ENCODE data around the gene MGLL.

MGLL gene

DNA sequence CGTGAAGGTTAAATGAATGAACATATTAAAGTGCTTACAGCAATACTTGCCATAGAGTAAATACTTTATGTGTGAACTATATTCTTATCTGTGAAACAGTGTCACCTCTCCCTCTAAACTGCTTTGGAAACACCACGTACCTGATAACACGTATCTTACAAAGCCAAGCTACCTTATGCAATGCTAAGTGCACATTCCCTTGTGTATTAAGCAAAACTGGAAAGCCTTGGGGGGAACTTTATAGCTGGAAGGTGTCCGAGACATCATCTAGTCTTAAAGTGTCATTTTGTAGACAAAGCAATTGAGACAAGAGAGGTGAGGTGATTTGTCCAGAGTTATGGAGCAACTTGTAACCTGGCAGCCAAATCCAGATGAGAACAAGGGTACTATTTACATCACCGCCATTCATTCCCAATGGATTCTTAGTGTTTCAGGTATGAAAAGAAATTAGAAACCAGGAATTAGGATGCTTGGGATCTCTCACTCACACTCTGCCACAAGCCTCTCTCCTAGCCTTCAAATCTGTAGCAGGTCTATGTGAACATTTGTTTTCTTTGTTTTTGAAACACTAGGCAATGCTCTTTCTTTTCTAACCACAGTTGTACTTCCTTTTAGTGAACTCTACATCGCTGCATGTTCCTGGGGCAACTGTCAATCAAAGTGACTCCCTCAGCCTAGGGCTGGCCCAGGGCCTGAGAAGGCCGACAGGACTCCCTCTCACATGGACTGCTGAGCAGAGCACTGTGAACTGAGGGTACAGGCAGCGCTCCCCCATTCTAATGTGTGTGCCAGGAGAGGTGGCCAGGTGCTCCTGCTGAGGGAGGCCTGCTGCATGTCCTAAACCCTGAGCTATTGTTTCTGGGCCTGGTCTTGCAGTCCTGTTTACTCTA is 13.9 kb upstream of the MGLL start:
- no peaks in the 10 kb centered on the region for H3K79me2 ChIP-seq (ENCODE audit: control insufficient read depth, insufficient read depth, low read length, unreplicated experiment)
- H3K27me3 ChIP-seq (ENCODE audit: insufficient read depth, low read length): peaks cover 10% of the 10 kb centered on the region; the same call in 1 of the 2 replicates
- no peak overlapping the region for H3K4me3 ChIP-seq (ENCODE audit: low read depth, low read length)
- H3K27ac ChIP-seq (ENCODE audit: low read depth, low read length): no peak overlapping the region
- H2AFZ ChIP-seq (ENCODE audit: low read length, unreplicated experiment): no peak overlapping the region
- H3K36me3 ChIP-seq (ENCODE audit: insufficient read depth, low read length): no peaks in the 10 kb centered on the region
- H3K4me1 ChIP-seq (ENCODE audit: control insufficient read depth, insufficient read depth, low read length, unreplicated experiment): no peaks in the 10 kb centered on the region

DNA sequence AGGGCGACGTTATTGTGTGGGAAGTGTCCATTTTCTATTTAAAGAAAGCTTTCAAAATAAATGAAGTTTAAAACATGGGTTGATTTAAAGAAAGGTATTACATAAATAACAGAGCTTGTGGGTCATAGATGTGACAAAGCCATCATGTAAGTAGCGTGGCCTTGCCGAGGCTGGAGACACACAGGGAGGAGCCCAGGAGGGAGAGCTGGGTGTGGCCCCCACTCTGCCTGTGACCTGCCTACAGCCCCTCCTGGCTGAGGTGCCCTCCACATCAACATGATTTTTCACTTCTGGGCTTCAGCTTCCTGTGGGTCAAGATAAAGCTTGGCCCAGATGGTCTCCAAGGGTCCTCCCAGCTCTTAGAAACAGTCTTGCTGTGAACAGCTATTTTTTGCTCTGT is 12.5 kb upstream of the MGLL start:
- no peak overlapping the region for H2AFZ ChIP-seq (ENCODE audit: low read length, unreplicated experiment)
- H3K27me3 ChIP-seq (ENCODE audit: insufficient read depth, low read length): peaks cover 10% of the 10 kb centered on the region; the same call in 1 of the 2 replicates
- no peaks in the 10 kb centered on the region for H3K79me2 ChIP-seq (ENCODE audit: control insufficient read depth, insufficient read depth, low read length, unreplicated experiment)
- no peaks in the 10 kb centered on the region for H3K36me3 ChIP-seq (ENCODE audit: insufficient read depth, low read length)
- H3K27ac ChIP-seq (ENCODE audit: low read depth, low read length): no peak overlapping the region
- H3K4me3 ChIP-seq (ENCODE audit: low read depth, low read length): no peak overlapping the region
- no peaks in the 10 kb centered on the region for H3K4me1 ChIP-seq (ENCODE audit: control insufficient read depth, insufficient read depth, low read length, unreplicated experiment)

DNA sequence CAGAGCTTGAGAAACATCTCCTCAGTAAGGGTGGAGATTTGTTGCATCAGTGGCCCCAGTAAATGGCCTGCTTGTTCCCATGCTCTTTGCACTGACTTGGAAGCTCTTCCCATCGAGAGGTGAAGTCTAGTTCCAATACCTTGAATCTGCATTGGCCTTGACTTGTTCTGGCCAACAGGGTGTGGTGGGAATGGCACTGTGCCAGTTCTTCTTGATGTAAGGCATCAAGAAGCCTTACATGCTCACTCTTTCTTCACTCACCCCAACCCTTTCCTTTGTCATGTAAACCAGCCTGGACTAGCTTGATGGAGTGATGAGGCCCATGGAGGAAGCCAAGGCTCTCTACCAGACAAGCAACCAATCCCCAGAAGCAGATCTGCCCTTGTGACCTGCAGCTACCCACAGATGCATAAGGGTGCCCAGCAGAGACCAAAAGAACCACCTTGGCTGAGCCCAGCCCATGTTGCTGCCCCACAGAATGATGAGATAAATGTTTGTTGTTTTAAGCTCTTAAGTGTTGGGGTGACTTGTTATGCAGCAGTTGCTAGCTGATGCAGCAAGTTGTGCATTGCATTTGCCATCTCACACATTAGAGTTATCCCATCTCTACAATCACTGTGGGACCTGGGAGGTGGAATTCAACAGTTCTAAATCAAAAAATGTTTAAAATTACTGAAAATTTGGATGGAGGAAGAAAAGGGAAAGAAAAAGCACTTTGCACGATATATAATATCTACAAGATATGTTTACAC is 11.1 kb upstream of the MGLL start:
- H3K27me3 ChIP-seq (ENCODE audit: insufficient read depth, low read length): peaks cover under 1% of the 10 kb centered on the region; the same call in 1 of the 2 replicates
- no peak overlapping the region for H2AFZ ChIP-seq (ENCODE audit: low read length, unreplicated experiment)
- H3K79me2 ChIP-seq (ENCODE audit: control insufficient read depth, insufficient read depth, low read length, unreplicated experiment): no peaks in the 10 kb centered on the region
- no peaks in the 10 kb centered on the region for H3K36me3 ChIP-seq (ENCODE audit: insufficient read depth, low read length)
- H3K4me3 ChIP-seq (ENCODE audit: low read depth, low read length): no peak overlapping the region
- H3K4me1 ChIP-seq (ENCODE audit: control insufficient read depth, insufficient read depth, low read length, unreplicated experiment): no peaks in the 10 kb centered on the region
- no peak overlapping the region for H3K27ac ChIP-seq (ENCODE audit: low read depth, low read length)

DNA sequence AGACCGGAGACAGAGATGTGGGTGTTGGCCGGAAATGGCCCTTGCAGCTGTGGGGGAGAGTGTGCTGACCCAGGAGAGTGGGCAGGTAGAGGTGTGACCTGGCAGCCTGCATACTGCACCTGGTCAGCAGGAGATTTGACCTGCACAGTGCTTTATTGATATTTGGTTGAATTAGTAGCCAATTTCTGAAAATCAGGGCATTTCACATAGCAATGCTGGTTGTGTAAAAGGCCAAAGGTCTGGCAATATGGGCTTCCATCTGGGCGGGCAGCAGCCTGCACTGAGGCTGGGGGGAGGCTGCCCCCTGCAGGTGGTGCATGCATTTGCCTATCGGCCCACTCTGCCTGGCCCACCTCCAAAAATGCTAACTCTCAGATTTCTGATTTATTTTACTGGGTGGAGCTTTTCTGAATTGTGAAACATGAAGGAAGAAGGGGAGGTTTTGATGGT is 9.4 kb upstream of the MGLL start:
- H3K36me3 ChIP-seq (ENCODE audit: insufficient read depth, low read length): no peaks in the 10 kb centered on the region
- no peak overlapping the region for H3K27ac ChIP-seq (ENCODE audit: low read depth, low read length)
- H2AFZ ChIP-seq (ENCODE audit: low read length, unreplicated experiment): no peak overlapping the region
- H3K4me1 ChIP-seq (ENCODE audit: control insufficient read depth, insufficient read depth, low read length, unreplicated experiment): no peaks in the 10 kb centered on the region
- no peaks in the 10 kb centered on the region for H3K79me2 ChIP-seq (ENCODE audit: control insufficient read depth, insufficient read depth, low read length, unreplicated experiment)
- H3K27me3 ChIP-seq (ENCODE audit: insufficient read depth, low read length): no peaks in the 10 kb centered on the region
- no peak overlapping the region for H3K4me3 ChIP-seq (ENCODE audit: low read depth, low read length)

DNA sequence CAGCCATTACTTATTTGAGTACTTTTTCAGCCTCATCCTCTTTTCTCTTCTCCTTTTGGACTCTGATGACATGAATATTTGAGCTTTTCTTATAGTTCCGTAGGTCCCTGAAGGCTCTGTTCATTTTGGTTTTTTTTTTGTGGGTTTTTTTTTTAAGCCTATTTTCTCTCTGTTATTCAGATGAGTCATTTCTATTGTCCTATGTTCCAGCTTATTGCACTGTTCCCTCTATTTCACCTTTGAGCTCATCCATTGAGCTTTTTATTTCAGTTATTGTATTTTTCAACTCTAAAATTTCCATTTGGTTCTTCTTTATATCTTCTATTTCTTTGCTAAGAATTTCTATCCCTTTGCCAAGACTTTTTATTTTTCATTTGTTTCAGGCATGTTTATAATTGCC is 7.2 kb upstream of the MGLL start:
- no peaks in the 10 kb centered on the region for H3K36me3 ChIP-seq (ENCODE audit: insufficient read depth, low read length)
- no peaks in the 10 kb centered on the region for H3K4me1 ChIP-seq (ENCODE audit: control insufficient read depth, insufficient read depth, low read length, unreplicated experiment)
- no peak overlapping the region for H3K4me3 ChIP-seq (ENCODE audit: low read depth, low read length)
- no peaks in the 10 kb centered on the region for H3K79me2 ChIP-seq (ENCODE audit: control insufficient read depth, insufficient read depth, low read length, unreplicated experiment)
- no peaks in the 10 kb centered on the region for H3K27me3 ChIP-seq (ENCODE audit: insufficient read depth, low read length)
- H3K27ac ChIP-seq (ENCODE audit: low read depth, low read length): no peak overlapping the region
- H2AFZ ChIP-seq (ENCODE audit: low read length, unreplicated experiment): no peak overlapping the region

DNA sequence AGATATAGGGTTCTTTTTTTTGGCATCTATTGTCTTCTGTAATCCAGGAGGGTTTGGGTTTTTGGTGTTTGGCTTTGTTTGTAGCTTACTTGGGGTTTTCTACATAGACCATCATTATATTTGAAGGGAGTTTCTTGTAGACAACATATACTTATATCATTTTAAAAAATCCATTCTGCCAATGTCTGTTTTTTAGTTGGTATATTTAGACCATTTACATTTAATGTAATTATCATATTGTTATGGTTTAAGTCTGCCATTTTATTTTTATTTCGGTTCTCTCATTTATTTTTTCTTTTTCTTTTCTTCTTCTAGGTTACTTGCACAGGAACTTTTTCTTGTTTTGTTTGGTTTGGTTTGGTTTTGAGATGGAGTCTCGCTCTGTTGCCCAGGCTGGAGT is 5.5 kb upstream of the MGLL start:
- Histone ChIP-seq H3K4me1 (ENCODE audit: control insufficient read depth, insufficient read depth, low read length, unreplicated experiment) (no peaks in the 10 kb centered on the region), H3K79me2 (ENCODE audit: control insufficient read depth, insufficient read depth, low read length, unreplicated experiment) (no peaks in the 10 kb centered on the region), H3K4me3 (ENCODE audit: low read depth, low read length) (no peak overlapping the region), H3K27ac (ENCODE audit: low read depth, low read length) (no peak overlapping the region), H3K27me3 (ENCODE audit: insufficient read depth, low read length) (no peaks in the 10 kb centered on the region), H3K36me3 (ENCODE audit: insufficient read depth, low read length) (no peaks in the 10 kb centered on the region), H2AFZ (ENCODE audit: low read length, unreplicated experiment) (no peak overlapping the region)

DNA sequence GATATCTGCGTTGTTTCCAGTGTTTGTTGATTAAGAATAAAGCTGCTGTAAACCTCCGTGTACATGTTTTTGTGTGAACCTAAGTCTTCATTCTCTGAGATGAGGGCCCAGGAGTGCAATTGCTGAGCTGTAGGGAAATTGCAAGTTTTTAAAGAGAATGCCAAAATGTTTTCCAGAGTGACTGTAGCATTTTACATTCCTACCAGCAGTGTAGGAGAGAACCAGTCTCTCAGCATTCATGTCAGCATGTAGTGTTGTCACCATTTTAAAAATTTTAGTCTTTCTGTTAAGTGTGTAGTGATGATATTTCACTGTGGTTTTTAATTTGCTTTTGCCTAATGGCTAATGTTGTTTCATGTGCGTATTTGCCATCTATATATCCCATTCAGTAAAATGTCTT is 3.4 kb upstream of the MGLL start:
- H3K36me3 ChIP-seq (ENCODE audit: insufficient read depth, low read length): no peaks in the 10 kb centered on the region
- no peak overlapping the region for H3K4me3 ChIP-seq (ENCODE audit: low read depth, low read length)

DNA sequence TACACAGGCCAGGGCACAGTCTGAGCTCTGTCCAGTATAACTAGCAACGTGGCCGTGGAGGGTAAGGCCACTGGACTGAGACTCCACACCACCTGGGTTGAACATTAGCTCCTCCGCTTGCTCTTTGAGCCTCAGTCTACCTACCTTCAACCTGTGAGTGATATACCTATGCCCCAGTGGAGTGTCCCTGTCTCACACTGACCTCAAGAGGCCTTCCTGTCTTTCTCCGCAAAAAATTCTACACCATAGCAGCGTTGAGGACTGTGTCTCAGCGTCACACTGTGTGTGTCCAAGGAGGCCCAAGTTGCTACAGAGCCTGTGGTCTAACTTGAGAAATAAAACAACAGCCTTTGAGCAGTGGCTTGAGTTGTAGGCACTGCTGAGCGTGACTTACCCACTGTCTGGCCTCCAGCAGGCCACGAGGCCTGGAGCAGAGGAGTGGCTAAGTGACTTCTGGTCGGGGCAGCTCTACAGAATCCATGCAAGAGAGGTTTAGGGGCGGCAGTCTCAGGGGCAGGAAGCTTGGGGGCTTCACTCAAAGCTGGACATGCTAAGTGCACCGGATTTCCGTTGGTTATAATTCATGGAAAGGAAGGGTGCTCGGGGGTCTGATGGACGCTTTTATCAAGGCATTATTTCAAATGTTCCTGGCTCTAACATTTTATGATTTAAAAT is 2.0 kb upstream of the MGLL start:
- H3K27me3 ChIP-seq (ENCODE audit: insufficient read depth, low read length): no peaks in the 10 kb centered on the region
- no peak overlapping the region for H2AFZ ChIP-seq (ENCODE audit: low read length, unreplicated experiment)
- H3K4me3 ChIP-seq (ENCODE audit: low read depth, low read length): no peak overlapping the region
- no peaks in the 10 kb centered on the region for H3K36me3 ChIP-seq (ENCODE audit: insufficient read depth, low read length)
- peaks cover 24% of the 10 kb centered on the region for H3K4me1 ChIP-seq (ENCODE audit: control insufficient read depth, insufficient read depth, low read length, unreplicated experiment)
- H3K79me2 ChIP-seq (ENCODE audit: control insufficient read depth, insufficient read depth, low read length, unreplicated experiment): peaks cover 20% of the 10 kb centered on the region
- H3K27ac ChIP-seq (ENCODE audit: low read depth, low read length): no peak overlapping the region

More for the DNA sequence above, 3.4 kb upstream of the MGLL start:
- no peak overlapping the region for H2AFZ ChIP-seq (ENCODE audit: low read length, unreplicated experiment)
- peaks cover 9% of the 10 kb centered on the region for H3K79me2 ChIP-seq (ENCODE audit: control insufficient read depth, insufficient read depth, low read length, unreplicated experiment)
- H3K4me1 ChIP-seq (ENCODE audit: control insufficient read depth, insufficient read depth, low read length, unreplicated experiment): peaks cover 11% of the 10 kb centered on the region
- H3K27ac ChIP-seq (ENCODE audit: low read depth, low read length): no peak overlapping the region
- H3K27me3 ChIP-seq (ENCODE audit: insufficient read depth, low read length): no peaks in the 10 kb centered on the region

DNA sequence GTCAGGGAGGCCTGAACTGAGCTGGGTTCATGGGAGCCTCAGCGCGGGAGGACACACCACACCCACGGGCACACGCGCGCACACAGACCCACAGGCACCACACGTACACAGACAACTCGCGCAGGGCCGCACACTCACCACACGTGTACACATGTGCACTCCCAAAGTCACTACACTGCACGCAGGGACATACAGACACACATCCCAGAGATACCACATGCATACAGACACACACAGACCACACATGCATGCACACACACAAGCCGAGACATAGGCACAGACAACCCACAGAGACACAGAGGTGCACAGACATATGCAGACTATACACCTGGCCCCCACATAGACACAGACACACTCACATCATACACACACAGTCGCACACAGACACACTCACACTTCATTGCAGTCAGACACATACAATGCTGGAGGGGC is 1.1 kb upstream of the MGLL start:
- no peaks in the 10 kb centered on the region for H3K27me3 ChIP-seq (ENCODE audit: insufficient read depth, low read length)
- no peak overlapping the region for H3K27ac ChIP-seq (ENCODE audit: low read depth, low read length)
- peak overlapping the region; percentile 96 for H3K4me3 ChIP-seq (ENCODE audit: low read depth, low read length)
- H3K36me3 ChIP-seq (ENCODE audit: insufficient read depth, low read length): peaks cover 5% of the 10 kb centered on the region; the same call in 1 of the 2 replicates
- H3K79me2 ChIP-seq (ENCODE audit: control insufficient read depth, insufficient read depth, low read length, unreplicated experiment): peaks cover 20% of the 10 kb centered on the region
- peak overlapping the region; percentile 75 for H2AFZ ChIP-seq (ENCODE audit: low read length, unreplicated experiment)
- H3K4me1 ChIP-seq (ENCODE audit: control insufficient read depth, insufficient read depth, low read length, unreplicated experiment): peaks cover 24% of the 10 kb centered on the region

DNA sequence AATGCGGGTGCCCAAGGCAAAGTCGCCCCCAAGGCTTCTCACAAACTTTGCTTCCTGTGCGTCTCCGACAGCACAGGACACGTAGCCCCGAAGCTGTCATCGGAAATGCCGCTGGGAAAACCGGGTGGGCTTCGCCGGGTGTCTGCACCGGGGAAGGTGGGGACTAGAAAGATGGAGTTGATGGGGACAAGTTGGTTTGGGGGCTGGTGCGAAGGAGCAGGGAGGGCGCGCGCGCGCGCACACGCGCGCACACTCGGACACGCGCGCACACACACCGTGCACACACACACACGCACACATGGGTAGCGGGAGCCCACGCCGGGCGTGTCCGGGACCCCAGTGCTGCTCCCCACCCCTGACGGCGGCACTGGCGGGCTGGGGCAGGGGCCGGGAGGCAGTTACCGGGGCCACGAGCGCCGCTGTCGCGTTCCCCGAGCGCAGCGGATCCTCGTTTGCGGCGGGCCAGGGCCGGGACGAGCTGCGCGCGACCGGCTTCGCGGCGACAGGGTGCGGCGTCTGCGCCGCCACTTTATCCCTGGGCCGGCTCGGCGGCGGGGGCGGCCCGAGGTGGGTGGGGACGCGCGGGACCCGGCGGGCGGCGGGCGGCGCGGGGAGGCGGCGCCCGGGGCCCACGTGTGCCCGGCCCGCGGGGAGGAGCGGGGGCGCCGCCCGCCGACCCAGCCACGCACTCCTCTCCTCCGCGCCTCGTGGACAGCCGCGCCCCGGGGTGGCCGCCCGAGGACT is 539 bp upstream of the MGLL start:
- H3K4me1 ChIP-seq (ENCODE audit: control insufficient read depth, insufficient read depth, low read length, unreplicated experiment): peaks cover 25% of the 10 kb centered on the region
- peaks cover 7% of the 10 kb centered on the region; the same call in 1 of the 2 replicates for H3K36me3 ChIP-seq (ENCODE audit: insufficient read depth, low read length)
- peak overlapping the region; percentile 9; the same call in 1 of the 2 replicates for H3K27ac ChIP-seq (ENCODE audit: low read depth, low read length)
- peak overlapping the region; percentile 96 for H3K4me3 ChIP-seq (ENCODE audit: low read depth, low read length)
- peaks cover 20% of the 10 kb centered on the region for H3K79me2 ChIP-seq (ENCODE audit: control insufficient read depth, insufficient read depth, low read length, unreplicated experiment)
- no peaks in the 10 kb centered on the region for H3K27me3 ChIP-seq (ENCODE audit: insufficient read depth, low read length)
- peak overlapping the region; percentile 94 for H2AFZ ChIP-seq (ENCODE audit: low read length, unreplicated experiment)

Data from ACC112 (cell line).